HG02588 (cell line): Measurements from ENCODE around the gene STRIP2.
"Not testable (repeated sequence)": the region's sequence is repeated elsewhere in the genome, so short reads cannot be mapped to it uniquely, and the experiment has no call there.

Experiments used
- ATAC-seq: cut with Tn5 transposase; IDR thresholded peaks from one replicate; pipeline ENCODE4 v1.9.1; 2021; ENCODE audit warnings: mild to moderate bottlenecking, moderate library complexity; ENCODE audit not compliant: unreplicated experiment

The STRIP2 gene

GRCh38 chr7:129417073-129417472 is 17.2 kb upstream of the STRIP2 start:
- ATAC-seq, result no peak

DNA sequence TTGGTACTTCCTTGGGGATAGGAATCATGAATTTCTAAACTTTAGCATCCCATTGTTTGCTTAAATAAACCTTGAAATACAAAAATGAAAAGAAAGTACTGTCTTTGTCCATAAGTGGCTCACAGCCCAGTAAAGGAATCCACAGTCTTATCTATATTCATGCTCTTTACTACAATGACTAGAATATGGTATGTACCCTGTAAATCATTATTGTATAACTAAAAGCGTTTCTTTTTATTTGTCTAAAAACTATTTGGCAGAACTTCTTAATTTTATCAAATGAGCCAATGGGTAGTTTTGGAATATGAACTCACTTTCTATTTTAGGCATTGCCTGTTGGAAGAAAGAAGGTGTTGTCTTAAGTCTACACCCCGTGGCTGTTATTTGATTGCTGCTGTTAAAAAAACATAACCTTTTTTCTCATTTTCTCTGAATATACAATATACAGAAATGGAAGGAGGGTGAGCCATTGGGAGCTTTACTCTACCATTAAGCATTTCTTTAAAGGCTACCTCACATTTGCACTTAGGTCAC is 12.4 kb upstream of the STRIP2 start:
- ATAC-seq, result no peak

- no peak for ATAC-seq
Measured at GRCh38 chr7:129422727-129423126, 11.5 kb upstream of the STRIP2 start.

- no peak for ATAC-seq
Measured at GRCh38 chr7:129423700-129424410, 10.4 kb upstream of the STRIP2 start.

GRCh38 chr7:129426482-129426881 is 7.8 kb upstream of the STRIP2 start:
- ATAC-seq, result no peak

DNA sequence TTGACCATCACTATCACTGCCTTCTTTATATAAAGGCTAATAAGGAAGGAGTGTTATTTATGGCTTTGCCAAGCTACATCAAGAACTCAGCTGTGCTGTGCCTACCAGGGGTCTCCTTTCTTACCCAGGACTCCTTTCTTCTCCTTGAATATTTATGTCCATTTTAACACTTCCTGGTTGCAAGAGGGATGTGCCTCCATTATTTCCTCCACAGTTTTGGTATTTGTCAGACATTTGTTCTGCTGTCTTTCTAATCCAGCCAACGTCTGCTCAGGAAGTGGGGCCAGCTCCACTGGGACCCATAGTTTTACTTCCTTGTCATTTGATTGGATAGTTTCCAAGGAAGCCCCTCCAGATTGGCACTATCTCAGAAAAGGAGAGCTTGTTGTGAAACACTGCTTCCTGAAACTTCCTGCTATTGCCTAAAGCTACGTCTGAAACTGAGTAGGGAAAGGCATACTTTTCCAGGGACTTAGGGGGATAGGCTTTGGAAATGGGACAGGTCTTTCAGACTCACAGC is 6.6 kb upstream of the STRIP2 start:
- ATAC-seq, result no peak

GRCh38 chr7:129431911-129432643 is 2.2 kb upstream of the STRIP2 start:
- no peak for ATAC-seq

DNA sequence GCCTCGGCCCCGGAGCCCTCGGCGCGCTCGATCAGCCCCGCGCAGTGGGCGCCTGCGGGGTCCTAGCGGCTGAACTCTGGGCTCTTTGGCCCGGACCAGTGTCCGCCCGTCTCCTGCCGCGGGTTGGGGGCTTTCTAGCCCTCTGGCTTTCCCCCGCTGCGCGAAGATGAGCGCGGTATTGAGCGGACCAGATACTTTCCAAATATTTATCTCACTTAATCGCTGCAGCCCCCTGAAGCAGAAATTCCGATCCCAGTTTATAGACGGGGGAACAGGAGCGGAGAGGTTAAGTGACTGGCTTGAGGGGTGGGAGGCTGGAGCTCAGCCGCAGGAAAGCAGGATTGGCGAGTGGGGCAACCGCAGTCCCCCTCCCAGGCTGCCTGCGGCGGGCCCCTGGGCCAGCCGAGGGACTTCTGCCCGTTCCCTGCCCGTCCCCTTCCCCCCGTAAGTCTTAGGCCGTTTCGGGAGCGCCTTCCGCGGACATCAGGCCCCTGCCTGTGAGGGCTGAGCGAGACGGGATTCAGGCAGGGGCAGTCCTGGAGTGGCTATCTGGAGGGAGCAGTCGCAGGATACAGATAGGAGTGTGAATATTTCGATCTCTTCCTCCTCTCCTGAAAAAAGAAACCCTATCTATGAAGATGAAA is 565 bp downstream of the STRIP2 start:
- ATAC-seq, result no peak

GRCh38 chr7:129435414-129435829 is 1.2 kb downstream of the STRIP2 start:
- no peak for ATAC-seq

DNA sequence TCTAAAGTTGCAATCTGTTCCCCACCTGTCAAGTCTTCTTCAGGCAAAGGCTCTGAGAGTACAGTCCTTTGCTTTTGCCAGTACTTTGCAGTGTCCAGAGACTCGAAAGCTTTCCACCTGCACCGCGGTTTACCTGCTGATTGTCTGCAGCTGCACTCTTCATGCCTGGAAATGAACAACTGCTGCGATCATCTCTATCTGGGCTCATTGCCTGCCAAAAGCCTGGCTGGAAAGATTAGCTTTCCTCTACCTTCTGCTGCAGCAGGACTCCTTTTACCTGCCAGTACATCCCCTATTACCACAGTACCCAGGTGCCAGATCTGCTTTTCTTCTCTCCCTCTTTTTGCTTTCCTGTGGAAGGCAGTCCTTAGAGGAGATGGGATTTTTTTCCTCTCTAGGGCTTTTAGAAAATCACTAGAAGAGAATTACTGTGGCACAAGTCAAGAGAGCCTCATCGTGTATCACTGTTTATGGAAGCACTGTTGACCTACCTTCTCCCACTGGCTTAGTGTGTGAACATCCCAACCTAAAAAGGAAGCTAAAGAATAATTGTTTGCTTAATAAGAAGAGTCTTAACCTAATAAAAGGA is 2.2 kb downstream of the STRIP2 start:
- ATAC-seq, result no peak

GRCh38 chr7:129437190-129437589 is 3.0 kb downstream of the STRIP2 start:
- ATAC-seq, result no peak

- no peak for ATAC-seq
Measured at GRCh38 chr7:129438281-129438838, 4.1 kb downstream of the STRIP2 start.

GRCh38 chr7:129438839-129439651 is 4.8 kb downstream of the STRIP2 start:
- no peak for ATAC-seq

DNA sequence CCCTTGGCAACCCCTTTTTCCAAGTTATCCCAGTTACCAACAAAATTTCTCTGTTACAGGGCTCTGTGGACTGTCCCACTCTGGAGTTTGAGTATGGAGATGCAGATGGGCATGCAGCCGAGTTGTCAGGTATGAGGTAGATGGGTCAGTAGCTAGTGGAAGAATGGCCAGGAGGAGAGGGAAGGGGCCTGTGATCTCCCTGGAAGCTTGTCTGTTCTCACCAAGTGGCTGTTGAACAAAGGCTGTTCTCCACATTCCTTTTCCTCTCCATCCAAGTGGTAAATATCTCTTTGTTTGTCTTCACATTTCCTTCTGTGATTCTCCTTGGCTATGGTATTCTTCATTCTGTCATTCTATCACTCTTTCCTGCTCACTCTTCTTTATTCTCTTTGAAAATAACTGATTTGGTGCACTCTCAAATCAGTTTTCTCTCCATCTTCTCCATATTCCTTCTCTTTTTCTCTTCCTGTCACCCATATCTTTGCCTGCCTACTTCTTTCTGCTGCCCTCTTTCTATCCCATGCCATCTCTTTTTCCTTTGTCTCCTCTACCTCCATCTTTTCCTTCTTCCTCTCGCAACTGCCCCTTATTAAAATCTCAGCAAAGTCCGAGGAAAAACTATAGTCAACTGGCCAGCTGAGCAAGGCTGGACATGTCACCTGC is 5.9 kb downstream of the STRIP2 start:
- ATAC-seq, result no peak

DNA sequence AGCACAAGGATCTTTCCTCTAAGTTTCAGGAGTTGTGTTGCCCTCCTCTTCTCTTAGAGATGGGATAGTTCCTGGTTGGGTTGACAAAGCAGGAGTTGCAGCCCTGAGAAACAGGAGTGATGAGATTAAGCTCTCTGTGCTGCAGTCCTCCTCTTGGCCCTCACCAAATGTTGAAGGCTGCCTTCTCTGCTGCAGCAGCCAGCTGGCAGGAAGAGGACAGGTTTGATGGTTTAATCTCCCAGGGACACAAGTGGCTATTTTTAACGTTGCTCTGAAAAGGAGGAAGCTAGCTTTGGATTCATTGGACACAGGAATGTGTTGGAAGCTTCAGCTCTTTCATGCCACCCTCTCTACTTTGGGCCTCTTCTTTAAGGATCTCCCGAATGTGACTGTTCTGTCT is 9.4 kb downstream of the STRIP2 start:
- no peak for ATAC-seq

DNA sequence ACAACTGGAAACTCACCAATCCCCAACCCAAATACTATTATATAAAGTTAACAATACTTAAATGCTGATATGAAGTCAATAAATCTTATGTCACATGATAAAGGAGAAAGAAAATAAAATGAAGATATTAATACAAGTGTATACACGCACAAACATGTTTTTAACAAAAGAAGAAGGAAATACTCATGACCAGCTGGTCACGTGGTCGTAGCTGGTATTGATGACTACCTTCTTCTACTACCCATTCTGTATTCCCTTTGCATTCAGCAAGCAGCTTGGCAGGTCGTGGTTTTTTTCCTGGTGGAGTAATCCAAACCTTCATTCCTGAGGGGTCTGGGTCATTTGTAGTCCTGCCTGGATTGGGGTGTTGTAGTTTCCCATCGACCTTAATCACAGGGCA is 10.5 kb downstream of the STRIP2 start:
- not testable (repeated sequence) for ATAC-seq

DNA sequence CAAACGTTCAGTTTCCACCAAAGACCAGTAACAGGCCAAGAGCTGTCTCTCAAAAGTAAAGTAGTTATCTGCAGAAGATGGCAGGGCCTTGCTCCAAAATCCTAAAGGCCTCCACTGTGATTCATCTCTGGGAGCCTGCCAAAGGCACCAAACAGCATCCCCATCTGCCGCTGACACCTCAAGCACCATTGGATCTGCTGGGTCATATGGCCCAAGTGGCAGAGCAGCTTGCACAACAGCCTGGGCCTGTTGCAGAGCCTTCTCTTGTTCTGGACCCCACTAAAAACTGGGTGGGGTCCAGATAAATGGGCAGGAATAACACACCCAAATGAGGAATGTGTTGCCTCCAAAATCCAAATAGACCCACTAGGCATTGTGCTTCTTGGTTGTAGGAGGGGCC is 12.7 kb downstream of the STRIP2 start:
- not testable (repeated sequence) for ATAC-seq

GRCh38 chr7:129447445-129447844 is 13.2 kb downstream of the STRIP2 start:
- ATAC-seq, result not testable (repeated sequence)

GRCh38 chr7:129448608-129449007 is 14.4 kb downstream of the STRIP2 start:
- not testable (repeated sequence) for ATAC-seq
